Psoas muscle (tissue), 8 donors: Measurements from ENCODE around the gene PRKRA. TPM values are rescaled to one million over a fixed set of nuclear protein-coding genes. Genes with fewer than 3 reads are reported as not detected.

ENCODE experiments used
- ATAC-seq, 4 donors: fragments of 200-7000 bp; cut with Tn5 transposase; one replicate each; pipeline ENCODE4 v1.9.1; 2020; ENCODE audit warnings: moderate library complexity in 3 of 4, mild to moderate bottlenecking in 2 of 4
- DNase-seq, 2 donors: peaks; one replicate each; pipeline ENCODE4 v3.0.0-alpha.2; 2020
- H3K27ac ChIP-seq: fragments of 200-600 bp; one replicate; pipeline ENCODE4 v1.8.0; 2022
- H3K27me3 ChIP-seq, 3 donors: fragments of 200-600 bp in 1 of 3; one replicate each; pipeline versions ENCODE4 v1.6.1 to v1.8.0; 2013 to 2022; ENCODE audit warnings: low read length in 2 of 3, mild to moderate bottlenecking in 2 of 3, moderate library complexity in 1 of 3; ENCODE audit not compliant: insufficient read depth in 3 of 3
- H3K36me3 ChIP-seq, 2 donors: fragments of 200-600 bp in 1 of 2; one replicate each; pipeline versions ENCODE4 v1.6.1 to v1.8.0; 2013 to 2022; ENCODE audit warnings: low read depth in 1 of 2, mild to moderate bottlenecking in 1 of 2, moderate library complexity in 1 of 2; ENCODE audit not compliant: insufficient read depth in 1 of 2
- H3K4me1 ChIP-seq: fragments of 200-600 bp; one replicate; pipeline ENCODE4 v1.8.0; 2022
- H3K4me3 ChIP-seq: fragments of 200-600 bp; one replicate; pipeline ENCODE4 v1.8.0; 2022; ENCODE audit warnings: mild to moderate bottlenecking
- H3K9me3 ChIP-seq: fragments of 200-600 bp; one replicate; pipeline ENCODE4 v1.8.0; 2022
- CTCF ChIP-seq: fragments of 200-600 bp; IDR thresholded peaks from one replicate; pipeline ENCODE4 v1.8.0; 2022; ENCODE audit warnings: antibody characterized with exemption
- WGBS, 3 donors: extraction: QIAGEN DNeasy Blood & Tissue Kit; methylation state at CpG; one replicate each; pipeline versions ENCODE4 v1.1.6 to v1.1.7; 2013; 5-methylcytosine and 5-hydroxymethylcytosine counted together
- intact Hi-C, 2 donors: fragments of 100-400 bp; cut with DNase I; formaldehyde crosslinking; loops; one replicate each; pipeline versions ENCODE4 v1.11.0 to v1.14.2; 2022
- polyA plus RNA-seq, 3 donors: library from polyadenylated mRNA; stranded (reverse); fragments of 200-250 nt; gene quantifications; one replicate each; pipeline ENCODE4 v1.2.3, GENCODE V29; 2013
- total RNA-seq, 4 donors: library from RNA; stranded (reverse); fragmentation: NEBNext Ultra II Directional in 2 of 4; extraction: Animal tissue kit (Norgen Biotek cat#: 25700) in 2 of 4; gene quantifications; one replicate each; pipeline versions ENCODE4 v1.2.1 to v1.2.4, GENCODE V29; 2021 to 2023
- donor health status: healthy with polysubstance abuse.
- donor health status: DM: no; HTN: no; CAD: no; lungs with moderate emphysema.
- donor health status: Bipolar disorder and iron deficiency.
- donor health status: healthy.
- donor health status: DM: yes; HTN: yes; CAD: no.
- donor health status: DM: no; HTN: no; CAD: no.
- donor health status: DM: no; HTN: no; CAD: no.
- donor health status: DM: yes; HTN: yes; CAD: no.

PRKRA gene
- total and polyA plus RNA-seq, 7 donors, result 53.1 to 106 (median 84.1) TPM

DNA sequence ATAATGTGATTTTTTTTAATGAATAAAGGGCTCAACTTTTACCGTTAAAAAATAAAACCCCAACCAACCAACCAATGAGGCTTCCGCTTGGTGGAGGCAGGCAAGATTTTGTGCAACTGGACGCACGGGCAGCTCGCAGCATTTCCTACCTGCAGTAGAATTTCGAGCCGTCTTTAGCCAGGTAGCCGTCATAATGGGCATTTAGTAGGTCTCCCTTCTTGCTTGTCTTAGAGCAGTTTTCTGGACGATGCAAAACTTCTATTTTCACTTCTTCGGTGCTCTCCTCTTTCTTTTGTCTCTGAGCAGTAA, 27.1 kb upstream of the PRKRA start:
- no peaks in the 10 kb centered on the region for H3K36me3 ChIP-seq
- ATAC-seq (no peak), DNase-seq (no peak)
- intact Hi-C loops, result no loop called here
- 1 to 2% (median 2%) methylated on average over 10 of the region's 10 CpGs for WGBS, 3 donors
- no peak for TF ChIP-seq CTCF
- no peaks in the 10 kb centered on the region for H3K9me3 ChIP-seq
- H3K27me3 ChIP-seq, result no peaks in the 10 kb centered on the region
- H3K4me1 ChIP-seq, result peaks cover 31% of the 10 kb centered on the region
- H3K27ac ChIP-seq, result peak overlapping the region; percentile 88
- peak overlapping the region; percentile 78 for H3K4me3 ChIP-seq

GRCh38 chr2:178477443-178478129, 26.6 kb upstream of the PRKRA start:
- ATAC-seq, result no peak
- WGBS, 3 donors, result 13 to 37% (median 15%) methylated on average over 3 of the region's 3 CpGs
- H3K27ac ChIP-seq, result peak overlapping the region; percentile 88
- H3K4me3 ChIP-seq, result peak overlapping the region; percentile 78
- DNase-seq, result no peak
- intact Hi-C loops, result no loop called here
- no peaks in the 10 kb centered on the region for H3K9me3 ChIP-seq
- no peak for TF ChIP-seq CTCF
- H3K4me1 ChIP-seq, result peaks cover 26% of the 10 kb centered on the region
- H3K36me3 ChIP-seq, result no peaks in the 10 kb centered on the region
- H3K27me3 ChIP-seq, result no peaks in the 10 kb centered on the region

GRCh38 chr2:178476477-178476876, 25.5 kb upstream of the PRKRA start:
- intact Hi-C loops, result no loop called here
- ATAC-seq, result no peak
- DNase-seq, result no peak
- no peaks in the 10 kb centered on the region for H3K36me3 ChIP-seq
- no peaks in the 10 kb centered on the region for H3K9me3 ChIP-seq
- no peak for TF ChIP-seq CTCF
- no peak overlapping the region for H3K27ac ChIP-seq
- peaks cover 17% of the 10 kb centered on the region for H3K4me1 ChIP-seq
- no peak overlapping the region for H3K4me3 ChIP-seq
- no peaks in the 10 kb centered on the region for H3K27me3 ChIP-seq

GRCh38 chr2:178474560-178474959, 23.6 kb upstream of the PRKRA start:
- ATAC-seq (no peak), DNase-seq (no peak)
- H3K4me1 ChIP-seq, result peaks cover 15% of the 10 kb centered on the region
- no peaks in the 10 kb centered on the region for H3K36me3 ChIP-seq
- TF ChIP-seq CTCF, result no peak
- no peaks in the 10 kb centered on the region for H3K9me3 ChIP-seq
- intact Hi-C loops, result no loop called here
- 96 to 97% (median 97%) methylated on average over 5 of the region's 5 CpGs for WGBS, 3 donors
- H3K4me3 ChIP-seq, result no peak overlapping the region
- H3K27me3 ChIP-seq, result no peaks in the 10 kb centered on the region
- no peak overlapping the region for H3K27ac ChIP-seq

GRCh38 chr2:178473931-178474330, 23.0 kb upstream of the PRKRA start:
- H3K4me3 ChIP-seq, result no peak overlapping the region
- no peak overlapping the region for H3K27ac ChIP-seq
- H3K4me1 ChIP-seq, result peaks cover 9% of the 10 kb centered on the region
- intact Hi-C loops, result no loop called here
- 41 to 51% (median 45%) methylated on average over 4 of the region's 4 CpGs for WGBS, 3 donors
- H3K36me3 ChIP-seq, result peaks cover 0 to 2% of the 10 kb centered on the region in 2 donors
- no peak for DNase-seq
- no peaks in the 10 kb centered on the region for H3K27me3 ChIP-seq
- H3K9me3 ChIP-seq, result no peaks in the 10 kb centered on the region
- TF ChIP-seq CTCF, result no peak
- ATAC-seq, result no peak
